SJCRH30 (cell line): ENCODE measurements around the gene CASP10. TPM values are rescaled to one million over a fixed set of nuclear protein-coding genes. Genes with fewer than 3 reads are reported as not detected.
"Not testable (repeated sequence)": the region's sequence is repeated elsewhere in the genome, so short reads cannot be mapped to it uniquely, and the experiment has no call there.

Experiments
- DNase-seq, 2 experiments: peaks; one replicate each; pipeline ENCODE4 v3.0.0-alpha.2; 2015 to 2020
- H3K27ac ChIP-seq: fragments of 250-450 bp; sonication (Bioruptor Pico); 2 replicates; pipeline ENCODE4 v1.5.1; 2020; ENCODE audit warnings: mild to moderate bottlenecking, moderate library complexity
- H3K27me3 ChIP-seq: fragments of 250-450 bp; sonication (Bioruptor Pico); 2 replicates; pipeline ENCODE4 v1.5.1; 2020; ENCODE audit warnings: mild to moderate bottlenecking, moderate library complexity
- H3K36me3 ChIP-seq: fragments of 250-450 bp; sonication (Bioruptor Pico); 2 replicates; pipeline ENCODE4 v1.5.1; 2020; ENCODE audit warnings: mild to moderate bottlenecking, moderate library complexity
- H3K4me1 ChIP-seq: fragments of 250-450 bp; sonication (Bioruptor Pico); 2 replicates; pipeline ENCODE4 v1.5.1; 2020; ENCODE audit warnings: mild to moderate bottlenecking, moderate library complexity
- H3K4me3 ChIP-seq: fragments of 250-450 bp; sonication (Bioruptor Pico); 2 replicates; pipeline ENCODE4 v1.5.1; 2020; ENCODE audit warnings: mild to moderate bottlenecking, moderate library complexity
- H3K9me3 ChIP-seq: fragments of 250-450 bp; sonication (Bioruptor Pico); replicated peaks from 2 replicates; pipeline ENCODE4 v1.5.1; 2020; ENCODE audit warnings: mild to moderate bottlenecking, moderate library complexity
- total RNA-seq: library from RNA; depleted of rRNA; stranded (reverse); fragments of >200 nt; shearing (Covaris generic); gene quantifications from 2 replicates; pipeline ENCODE4 v1.2.3, GENCODE V29; 2014; rRNA removed

The CASP10 gene
- total RNA-seq = 1.0 and 1.1 TPM in 2 replicates

GRCh38 chr2:201182650-201183364, at the start of gene CASP10:
Gene CASP10 (plus strand): TSS chr2:201183141. CDS start chr2:201185778, 2,637 bp downstream.
- DNase-seq = peak in 1 of 2 experiments; percentile 35
- Histone ChIP-seq H3K27ac (no peak within 1 kb of the TSS), H3K27me3 (no peaks in the 10 kb centered on the region)

GRCh38 chr2:201135386-201135785, 47.6 kb upstream of the CASP10 start:
- H3K4me1 ChIP-seq = peaks cover 4% of the 10 kb centered on the region; the same call in 1 of the 2 replicates

More at GRCh38 chr2:201182650-201183364, at the start of gene CASP10:
- no peaks in the 10 kb centered on the region for H3K9me3 ChIP-seq
- H3K4me3 ChIP-seq = peak within 1 kb of the TSS; percentile 27
- H3K4me1 ChIP-seq = no peaks in the 10 kb centered on the region
- no peaks in the 10 kb centered on the region for H3K36me3 ChIP-seq

GRCh38 chr2:201136889-201137321, 46.0 kb upstream of the CASP10 start:
- no peaks in the 10 kb centered on the region; the same call in 1 of the 2 replicates for H3K36me3 ChIP-seq

More at GRCh38 chr2:201135386-201135785, 47.6 kb upstream of the CASP10 start:
- no peak for DNase-seq
- no peak overlapping the region for H3K4me3 ChIP-seq
- no peaks in the 10 kb centered on the region; the same call in 1 of the 2 replicates for H3K36me3 ChIP-seq
- H3K27me3 ChIP-seq = no peaks in the 10 kb centered on the region
- no peaks in the 10 kb centered on the region for H3K9me3 ChIP-seq
- H3K27ac ChIP-seq = no peak overlapping the region

GRCh38 chr2:201137505-201138400, 45.2 kb upstream of the CASP10 start:
- Histone ChIP-seq H3K27ac (no peak overlapping the region), H3K27me3 (no peaks in the 10 kb centered on the region), H3K9me3 (no peaks in the 10 kb centered on the region), H3K4me1 (no peaks in the 10 kb centered on the region), H3K36me3 (no peaks in the 10 kb centered on the region; the same call in 1 of the 2 replicates), H3K4me3 (no peak overlapping the region)
- no peak for DNase-seq

More at GRCh38 chr2:201136889-201137321, 46.0 kb upstream of the CASP10 start:
- H3K27ac ChIP-seq = no peak overlapping the region
- no peaks in the 10 kb centered on the region for H3K27me3 ChIP-seq
- DNase-seq = no peak
- no peaks in the 10 kb centered on the region for H3K9me3 ChIP-seq
- H3K4me1 ChIP-seq = no peaks in the 10 kb centered on the region
- H3K4me3 ChIP-seq = no peak overlapping the region

GRCh38 chr2:201138401-201138970, 44.5 kb upstream of the CASP10 start:
- Histone ChIP-seq H3K4me1 (no peaks in the 10 kb centered on the region), H3K9me3 (no peaks in the 10 kb centered on the region), H3K36me3 (no peaks in the 10 kb centered on the region; the same call in 1 of the 2 replicates), H3K27me3 (no peaks in the 10 kb centered on the region), H3K4me3 (no peak overlapping the region), H3K27ac (no peak overlapping the region)
- no peak for DNase-seq

- H3K36me3 ChIP-seq, H3K27me3 ChIP-seq, H3K9me3 ChIP-seq, H3K4me1 ChIP-seq, H3K4me3 ChIP-seq, H3K27ac ChIP-seq, DNase-seq: not testable (repeated sequence)
Observed at GRCh38 chr2:201138986-201139781, 43.8 kb upstream of the CASP10 start.

- Histone ChIP-seq H3K27ac (no peak overlapping the region), H3K9me3 (no peaks in the 10 kb centered on the region), H3K27me3 (no peaks in the 10 kb centered on the region), H3K4me1 (no peaks in the 10 kb centered on the region), H3K4me3 (no peak overlapping the region), H3K36me3 (no peaks in the 10 kb centered on the region; the same call in 1 of the 2 replicates)
- DNase-seq = no peak
Observed at GRCh38 chr2:201139836-201140604, 42.9 kb upstream of the CASP10 start.

GRCh38 chr2:201144101-201145051, 38.6 kb upstream of the CASP10 start:
- no peaks in the 10 kb centered on the region for H3K36me3 ChIP-seq
- no peak for DNase-seq
- no peaks in the 10 kb centered on the region for H3K27me3 ChIP-seq
- H3K9me3 ChIP-seq = no peaks in the 10 kb centered on the region
- H3K27ac ChIP-seq = no peak overlapping the region
- no peak overlapping the region for H3K4me3 ChIP-seq
- H3K4me1 ChIP-seq = no peaks in the 10 kb centered on the region; the same call in 1 of the 2 replicates

- Histone ChIP-seq H3K27ac (no peak overlapping the region), H3K9me3 (no peaks in the 10 kb centered on the region), H3K27me3 (no peaks in the 10 kb centered on the region), H3K36me3 (no peaks in the 10 kb centered on the region), H3K4me1 (peaks cover 11% of the 10 kb centered on the region), H3K4me3 (no peak overlapping the region)
- DNase-seq = no peak
Observed at GRCh38 chr2:201148434-201148990, 34.4 kb upstream of the CASP10 start.

GRCh38 chr2:201149064-201149820, 33.7 kb upstream of the CASP10 start:
- no peaks in the 10 kb centered on the region for H3K27me3 ChIP-seq
- peaks cover 11% of the 10 kb centered on the region for H3K4me1 ChIP-seq
- no peaks in the 10 kb centered on the region for H3K9me3 ChIP-seq
- H3K36me3 ChIP-seq = no peaks in the 10 kb centered on the region
- no peak overlapping the region for H3K4me3 ChIP-seq
- no peak for DNase-seq
- no peak overlapping the region for H3K27ac ChIP-seq

- H3K27me3 ChIP-seq, H3K36me3 ChIP-seq, H3K4me3 ChIP-seq, DNase-seq, H3K27ac ChIP-seq, H3K9me3 ChIP-seq: not testable (repeated sequence)
- H3K4me1 ChIP-seq = peaks cover 11% of the 10 kb centered on the region
Observed at GRCh38 chr2:201149821-201150165, 33.1 kb upstream of the CASP10 start.

GRCh38 chr2:201150454-201151020, 32.4 kb upstream of the CASP10 start:
- Histone ChIP-seq H3K27ac (peak overlapping the region; percentile 67), H3K4me1 (peaks cover 11% of the 10 kb centered on the region), H3K36me3 (no peaks in the 10 kb centered on the region), H3K27me3 (no peaks in the 10 kb centered on the region), H3K9me3 (no peaks in the 10 kb centered on the region), H3K4me3 (no peak overlapping the region)
- no peak for DNase-seq
